IPS-NIHi7 (cell line): Measurements from ENCODE around the gene BTF3.
A peak's percentile ranks its signal among the peaks of the same experiment; 100 is the strongest.
"Not testable (repeated sequence)": the region's sequence is repeated elsewhere in the genome, so short reads cannot be mapped to it uniquely, and the experiment has no call there.

Experiments
- DNase-seq: peaks from one replicate; pipeline ENCODE4 v3.0.0; 2012; ENCODE audit warnings: mixed read lengths; ENCODE audit errors: extremely low spot score

BTF3 gene

DNA sequence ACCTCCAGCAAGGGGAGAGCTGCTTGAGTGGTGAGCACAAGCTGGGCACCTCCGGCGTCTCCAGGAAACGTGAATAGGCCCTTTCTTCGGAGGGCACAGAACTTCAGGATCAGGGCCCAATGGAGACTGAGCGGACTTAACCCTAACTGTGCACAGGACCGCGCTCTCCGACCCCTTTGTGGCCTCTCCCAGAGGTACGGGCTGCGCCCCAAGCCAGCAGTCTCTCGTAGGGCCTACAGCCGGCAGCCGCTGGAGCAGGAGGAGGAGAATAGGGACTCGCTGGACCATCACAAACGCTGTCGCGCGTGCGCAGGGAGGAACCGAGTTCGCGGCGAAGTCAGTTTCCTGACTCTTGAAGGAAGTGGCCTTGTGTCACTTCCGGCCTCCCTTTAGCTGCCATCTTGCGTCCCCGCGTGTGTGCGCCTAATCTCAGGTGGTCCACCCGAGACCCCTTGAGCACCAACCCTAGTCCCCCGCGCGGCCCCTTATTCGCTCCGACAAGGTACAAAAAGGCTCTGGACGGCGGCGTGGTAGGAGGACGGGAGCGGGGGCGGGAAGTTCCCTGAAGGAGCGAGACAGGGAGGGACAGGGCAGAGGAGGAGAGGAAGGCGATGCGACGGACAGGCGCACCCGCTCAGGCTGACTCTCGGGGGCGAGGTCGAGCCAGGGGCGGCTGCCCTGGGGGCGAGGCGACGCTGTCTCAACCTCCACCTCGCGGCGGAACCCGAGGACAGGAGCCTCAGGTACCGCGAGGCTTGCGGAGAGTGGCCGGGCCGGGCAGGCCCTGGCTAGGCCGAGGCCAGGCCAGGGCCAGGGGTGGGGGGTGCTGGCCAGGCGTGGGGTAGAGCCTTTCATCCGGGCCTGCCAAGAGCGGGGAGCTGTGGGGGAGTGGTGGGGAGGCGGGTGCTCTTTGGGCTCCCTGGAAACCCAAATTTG is at the start of gene BTF3:
Gene BTF3, plus strand, starts transcription at position 386 of the 936 bp plus-strand sequence. Its CDS starts 226 bp downstream, at position 612.
- peak; percentile 91 for DNase-seq

- DNase-seq: peak; percentile 63
Observed at GRCh38 chr5:73448463-73449136, 49.6 kb upstream of the BTF3 start, which contains the start of gene FOXD1. Gene FOXD1 (minus strand): TSS chr5:73448777. CDS start chr5:73448362, 415 bp downstream.

DNA sequence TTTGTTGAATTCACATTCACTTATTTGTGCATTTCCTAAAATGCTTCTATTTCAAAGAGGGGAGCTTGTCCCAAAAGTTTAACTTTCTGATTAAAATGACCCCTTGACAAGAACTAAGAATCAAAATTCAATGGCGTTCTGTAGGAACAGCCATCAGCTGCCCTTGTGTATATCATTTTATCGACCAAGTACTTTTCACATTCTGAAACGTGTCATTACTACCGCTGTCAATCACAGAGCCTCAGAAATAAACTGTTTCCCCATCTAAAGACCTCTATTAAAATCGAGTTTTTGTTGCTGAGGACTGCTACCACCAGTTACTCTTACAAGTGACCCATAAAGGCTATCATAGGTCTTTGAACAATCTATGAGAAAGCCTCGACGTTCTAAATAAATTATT is 48.1 kb upstream of the BTF3 start:
- no peak for DNase-seq

DNA sequence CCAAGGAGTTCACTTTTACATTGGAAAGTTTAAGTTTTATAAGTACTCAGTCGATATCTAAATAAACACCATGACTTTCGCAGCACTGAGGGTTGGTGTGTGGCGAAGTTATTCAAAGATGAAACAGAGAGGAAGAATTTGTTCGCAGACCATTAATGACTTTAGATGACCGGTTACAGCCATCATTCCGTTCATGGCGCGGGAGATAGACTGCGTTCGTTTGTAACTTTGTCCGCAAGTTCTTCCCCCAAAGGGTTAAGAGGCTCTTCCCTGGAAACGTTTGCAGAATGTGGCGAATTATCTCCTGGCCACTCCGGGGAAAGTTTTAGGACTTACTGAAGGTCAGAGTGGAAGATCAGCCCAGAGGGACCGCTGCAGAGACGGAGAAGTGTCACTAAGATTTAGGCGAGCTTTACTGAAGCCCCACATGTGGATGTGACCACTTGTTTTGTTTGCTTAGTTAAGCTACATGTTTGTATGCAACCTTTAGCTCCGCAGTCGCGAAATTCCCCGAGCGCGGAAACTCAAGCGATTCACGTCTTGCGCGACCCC is 47.5 kb upstream of the BTF3 start:
- no peak for DNase-seq

DNA sequence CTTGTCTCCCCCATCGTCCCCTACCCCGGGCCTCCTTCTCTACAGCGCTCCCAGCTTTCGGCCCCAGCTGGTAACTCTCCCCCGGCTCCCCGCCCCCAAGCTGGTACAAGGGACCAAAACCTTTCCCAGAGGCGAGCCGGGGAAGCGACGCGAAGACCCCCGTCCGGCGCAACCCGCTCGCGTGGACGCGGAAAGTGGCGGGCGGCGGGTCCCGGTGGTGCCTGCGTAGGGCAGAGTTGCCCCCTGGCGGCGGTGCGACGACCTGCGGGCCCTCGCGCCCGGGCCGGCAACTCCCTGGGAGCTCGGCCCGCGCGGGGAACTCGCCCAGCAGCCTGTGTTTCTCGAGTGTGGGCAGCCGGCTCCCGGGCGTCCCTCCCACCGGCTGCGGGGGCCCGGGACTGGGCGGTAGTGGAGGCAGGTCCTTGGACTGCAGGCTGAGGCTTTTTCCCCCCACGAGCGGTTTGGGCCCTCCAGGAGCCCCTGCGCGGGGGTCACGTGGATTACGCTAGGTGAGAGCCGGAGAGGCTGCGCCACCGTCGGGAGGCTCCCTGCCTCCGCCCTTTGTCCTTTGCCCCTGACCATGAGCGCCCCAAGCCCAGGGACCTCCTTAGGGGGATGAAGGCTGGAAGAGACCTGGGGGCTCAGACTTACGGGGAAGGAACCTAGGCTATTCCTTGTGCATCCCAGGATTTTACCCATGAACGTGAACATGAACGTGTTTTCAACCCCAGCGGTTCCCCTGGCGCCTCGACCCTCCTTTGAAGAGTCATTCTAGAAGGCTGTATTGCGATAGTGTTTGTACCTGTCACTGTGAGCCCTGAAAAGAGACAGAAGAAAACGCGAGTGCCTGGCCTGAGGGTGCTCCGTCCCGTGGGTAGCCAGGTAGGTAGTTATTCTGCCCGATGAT is 46.8 kb upstream of the BTF3 start:
- peak; percentile 34 for DNase-seq

GRCh38 chr5:73452215-73452614 is 46.0 kb upstream of the BTF3 start:
- DNase-seq: no peak

DNA sequence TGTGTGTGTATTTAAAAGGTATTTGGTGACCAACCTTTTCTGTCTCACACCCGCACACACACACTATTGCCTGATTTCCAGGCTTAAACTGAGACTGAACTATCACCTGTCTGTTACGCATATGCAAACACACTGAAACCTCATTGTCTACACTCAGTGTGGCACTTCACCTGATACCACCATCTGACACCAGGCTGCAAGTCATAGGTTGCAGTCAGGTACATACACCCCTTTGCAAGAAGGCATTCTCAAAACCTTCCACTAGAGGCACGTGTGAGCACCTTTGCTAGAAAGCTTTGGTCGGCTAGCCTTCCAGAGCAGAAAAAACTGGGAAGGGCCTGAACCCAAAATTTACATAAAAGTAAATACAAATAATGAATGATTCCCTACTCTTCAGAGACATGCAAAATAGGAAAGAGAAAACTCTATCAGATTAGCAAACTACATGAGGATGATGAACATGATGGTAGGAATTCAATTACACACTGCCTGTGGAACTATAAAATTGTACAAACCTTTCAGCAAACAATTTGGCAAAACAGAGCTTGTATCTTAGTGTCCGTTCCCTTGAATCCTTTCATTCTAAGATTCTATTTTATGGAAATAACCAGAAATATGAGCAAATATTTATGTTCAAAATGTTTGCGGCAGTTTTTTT is 43.7 kb upstream of the BTF3 start:
- DNase-seq: peak; percentile 72

DNA sequence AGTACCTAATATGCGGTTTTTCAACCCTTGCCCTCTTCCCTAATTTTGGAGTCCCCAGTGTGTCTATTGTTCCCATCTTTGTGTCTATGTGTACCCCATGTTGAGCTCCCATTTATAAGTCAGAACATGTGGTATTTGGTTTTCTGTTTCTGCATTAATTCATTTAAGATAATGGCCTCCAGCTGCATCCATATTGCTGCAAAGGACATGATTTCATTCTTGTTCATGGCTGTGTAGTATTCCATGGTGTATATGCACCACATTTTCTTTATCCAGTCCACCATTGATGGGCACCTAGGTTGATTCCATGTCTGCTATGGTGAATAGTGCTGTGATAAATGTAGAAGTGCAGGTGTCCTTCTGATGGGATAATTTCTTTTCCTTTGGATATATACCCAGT is 41.8 kb upstream of the BTF3 start:
- DNase-seq: not testable (repeated sequence)

DNA sequence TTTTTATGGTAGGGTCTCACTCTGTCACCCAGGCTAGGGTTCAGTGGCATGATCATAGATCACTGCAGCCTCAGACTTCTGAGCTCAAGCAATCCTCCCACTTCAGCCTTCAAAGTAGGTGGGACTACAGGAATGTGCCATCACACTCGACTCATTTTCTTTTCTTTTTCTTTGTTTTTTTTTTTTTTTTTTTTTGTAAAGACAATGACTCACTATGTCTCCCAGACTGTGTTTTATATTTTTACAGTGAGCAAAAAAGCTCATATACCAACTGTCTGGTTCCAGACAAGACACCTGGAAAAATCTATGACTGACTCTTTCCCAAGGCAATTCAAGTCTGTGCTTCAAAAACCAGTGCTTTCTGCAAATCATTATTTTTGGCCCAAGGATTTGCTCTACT is 38.9 kb upstream of the BTF3 start:
- no peak for DNase-seq

- no peak for DNase-seq
Observed at GRCh38 chr5:73460133-73460532, 38.1 kb upstream of the BTF3 start.

- no peak for DNase-seq
Observed at GRCh38 chr5:73464016-73464745, 34.1 kb upstream of the BTF3 start.

DNA sequence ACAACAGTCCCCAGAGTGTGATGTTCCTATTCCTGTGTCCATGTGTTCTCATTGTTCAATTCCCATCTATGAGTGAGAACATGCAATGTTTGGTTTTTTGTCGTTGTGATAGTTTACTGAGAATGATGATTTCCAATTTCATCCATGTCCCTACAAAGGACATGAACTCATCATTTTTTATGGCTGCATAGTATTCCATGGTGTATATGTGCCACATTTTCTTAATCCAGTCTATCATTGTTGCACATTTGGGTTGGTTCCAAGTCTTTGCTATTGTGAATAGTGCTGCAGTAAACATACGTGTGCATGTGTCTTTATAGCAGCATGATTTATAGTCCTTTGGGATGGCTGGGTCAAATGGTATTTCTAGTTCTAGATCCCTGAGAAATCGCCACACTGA is 29.6 kb upstream of the BTF3 start:
- not testable (repeated sequence) for DNase-seq

DNA sequence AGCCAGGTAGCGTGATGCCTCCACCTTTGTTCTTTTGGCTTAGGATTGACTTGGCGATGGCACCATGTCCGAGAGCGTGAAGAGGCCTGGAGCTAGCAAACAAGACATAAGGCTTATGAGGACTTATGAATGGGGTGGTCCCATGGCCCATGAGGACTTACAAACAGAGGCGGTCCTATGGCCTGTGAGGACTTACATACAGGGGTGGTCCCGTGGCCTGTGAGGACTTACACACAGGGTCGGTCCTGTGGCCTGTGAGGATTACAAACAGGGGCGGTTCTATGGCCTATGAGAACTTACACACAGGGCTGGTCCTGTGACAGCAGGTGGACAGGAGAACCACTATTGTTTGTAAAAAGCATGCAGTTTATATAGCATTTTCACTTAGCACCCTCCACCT is 28.4 kb upstream of the BTF3 start:
- DNase-seq: no peak

- no peak for DNase-seq
Observed at GRCh38 chr5:73471654-73472053, 26.6 kb upstream of the BTF3 start.

GRCh38 chr5:73472116-73472515 is 26.1 kb upstream of the BTF3 start:
- no peak for DNase-seq

DNA sequence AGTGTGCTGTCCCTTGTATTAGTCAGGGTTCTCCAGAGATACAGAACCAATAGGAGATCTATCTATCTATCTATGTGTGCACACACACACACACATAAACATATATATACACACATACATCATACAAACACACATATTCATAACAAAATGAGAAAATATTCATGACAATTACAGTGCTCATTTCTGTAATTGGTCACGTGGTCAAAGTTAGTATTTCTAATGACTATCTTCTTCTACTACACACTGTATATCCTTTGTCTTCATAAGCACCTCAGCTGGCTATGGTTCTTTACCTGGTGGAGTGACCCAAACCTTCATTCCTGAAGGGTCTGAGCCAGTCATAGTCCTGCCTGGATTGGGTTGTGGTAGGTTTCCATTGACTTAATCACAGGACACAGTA is 17.7 kb upstream of the BTF3 start:
- DNase-seq: no peak

- no peak for DNase-seq
Observed at GRCh38 chr5:73482383-73483136, 15.7 kb upstream of the BTF3 start.

DNA sequence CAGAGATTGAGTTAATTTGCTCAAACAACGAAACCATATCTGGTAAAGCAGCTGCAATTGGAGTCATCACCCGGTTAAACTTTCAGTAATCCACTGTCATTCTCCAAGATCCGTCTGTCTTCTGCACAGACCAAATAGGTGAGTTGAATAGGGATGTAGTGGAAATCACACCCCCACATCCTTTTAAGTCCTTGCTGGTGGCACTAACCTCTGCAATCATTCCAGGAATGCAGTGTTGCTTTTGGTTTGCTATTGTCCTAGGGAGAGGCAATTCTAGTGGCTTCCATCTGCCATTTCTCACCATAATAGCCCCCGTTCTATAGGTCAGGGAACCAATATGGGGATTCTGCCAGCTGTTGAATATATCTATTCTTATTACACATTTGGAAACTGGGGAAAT is 14.6 kb upstream of the BTF3 start:
- no peak for DNase-seq

DNA sequence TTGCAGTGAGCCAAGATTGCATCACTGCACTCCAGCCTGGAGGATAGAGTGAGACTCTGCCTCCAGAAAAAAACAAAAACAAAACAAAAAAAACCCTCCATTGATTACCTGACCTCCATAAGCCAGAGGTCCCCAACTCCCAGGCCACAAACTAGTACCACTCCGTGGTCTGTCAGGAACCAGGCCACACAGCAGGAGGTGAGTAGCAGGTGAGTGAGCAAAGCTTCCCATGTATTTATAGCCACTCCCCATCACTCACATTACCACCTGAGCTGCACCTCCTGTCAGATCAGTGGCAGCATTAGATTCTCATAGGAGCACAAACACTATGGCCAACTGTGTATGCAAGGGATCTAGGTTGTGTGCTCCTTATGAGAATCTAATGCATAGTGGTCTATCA is 13.7 kb upstream of the BTF3 start:
- DNase-seq: no peak

GRCh38 chr5:73485715-73486114 is 12.5 kb upstream of the BTF3 start:
- no peak for DNase-seq
